Lung (tissue), 12 donors: ENCODE results near the gene DNAH9. TPM values are rescaled to one million over a fixed set of nuclear protein-coding genes. Genes with fewer than 3 reads are reported as not detected.

Source experiments
- ATAC-seq: fragments of 200-7000 bp; cut with Tn5 transposase; one replicate; pipeline ENCODE4 v1.9.1; 2020; ENCODE audit warnings: moderate number of reproducible peaks; ENCODE audit not compliant: insufficient read depth, low FRiP score
- DNase-seq, 3 donors: peaks; one replicate each; pipeline ENCODE4 v3.0.0-alpha.2; 2013 to 2017
- H3K27ac ChIP-seq, 2 donors: one replicate each; pipeline ENCODE4 v1.5.1; 2013; ENCODE audit warnings: mild to moderate bottlenecking in 2 of 2, moderate library complexity in 2 of 2, control low read depth in 1 of 2, inconsistent platforms in 1 of 2, low read depth in 1 of 2, low read length in 1 of 2
- H3K27me3 ChIP-seq, 3 donors: one replicate each; pipeline ENCODE4 v1.5.1; 2013; ENCODE audit warnings: low read length in 2 of 3; ENCODE audit not compliant: control insufficient read depth in 3 of 3, insufficient read depth in 3 of 3
- H3K36me3 ChIP-seq, 4 donors: one replicate each; pipeline ENCODE4 v1.5.1; 2013; ENCODE audit warnings: low read length in 4 of 4, mild to moderate bottlenecking in 1 of 4, moderate library complexity in 1 of 4; ENCODE audit not compliant: control insufficient read depth in 4 of 4, insufficient read depth in 4 of 4
- H3K4me1 ChIP-seq, 5 donors: one replicate each; pipeline ENCODE4 v1.5.1; 2013; ENCODE audit warnings: low read length in 5 of 5, mild to moderate bottlenecking in 2 of 5, moderate library complexity in 1 of 5; ENCODE audit not compliant: control insufficient read depth in 5 of 5, insufficient read depth in 5 of 5
- H3K4me3 ChIP-seq: one replicate; pipeline ENCODE4 v1.5.1; 2013; ENCODE audit warnings: mild to moderate bottlenecking, control low read depth, moderate library complexity
- H3K9ac ChIP-seq, 2 donors: one replicate each; pipeline ENCODE4 v1.5.1; 2013; ENCODE audit warnings: low read length in 2 of 2, control low read depth in 1 of 2; ENCODE audit not compliant: insufficient read depth in 1 of 2
- H3K9me3 ChIP-seq, 4 donors: one replicate each; pipeline ENCODE4 v1.5.1; 2013; ENCODE audit warnings: low read length in 3 of 4, mild to moderate bottlenecking in 1 of 4, moderate library complexity in 1 of 4; ENCODE audit not compliant: control insufficient read depth in 4 of 4, insufficient read depth in 3 of 4
- WGBS, 2 donors: extraction: QIAGEN DNeasy Blood & Tissue Kit; methylation state at CpG; one replicate each; pipeline ENCODE4 v1.1.7; 2013; 5-methylcytosine and 5-hydroxymethylcytosine counted together
- polyA plus RNA-seq, 2 donors: library from polyadenylated mRNA; stranded (reverse); fragments of 200-250 nt; gene quantifications; one replicate each; pipeline ENCODE4 v1.2.1, GENCODE V29; 2013
- total RNA-seq, 2 donors: library from RNA; depleted of rRNA in 1 of 2; stranded (reverse); fragments of >200 nt in 1 of 2; gene quantifications; one replicate each; pipeline ENCODE4 v1.2.1, GENCODE V29; 2014 to 2021
- TF ChIP-seq, protein P1 (sequence below): IDR thresholded peaks from 2 replicates; pipeline ENCODE4 v1.5.1; 2012; ENCODE audit warnings: mild to moderate bottlenecking; ENCODE audit errors: control extremely low read depth, extremely low read depth
- donor health status: control.
- donor health status: control.
- donor health status: Bipolar disorder and iron deficiency.
- donor health status: healthy.
- donor health status: DM: yes; HTN: yes; CAD: no.

The DNAH9 gene
- total and polyA plus RNA-seq, 4 donors: 4.0 to 36.1 (median 20.9) TPM

DNA sequence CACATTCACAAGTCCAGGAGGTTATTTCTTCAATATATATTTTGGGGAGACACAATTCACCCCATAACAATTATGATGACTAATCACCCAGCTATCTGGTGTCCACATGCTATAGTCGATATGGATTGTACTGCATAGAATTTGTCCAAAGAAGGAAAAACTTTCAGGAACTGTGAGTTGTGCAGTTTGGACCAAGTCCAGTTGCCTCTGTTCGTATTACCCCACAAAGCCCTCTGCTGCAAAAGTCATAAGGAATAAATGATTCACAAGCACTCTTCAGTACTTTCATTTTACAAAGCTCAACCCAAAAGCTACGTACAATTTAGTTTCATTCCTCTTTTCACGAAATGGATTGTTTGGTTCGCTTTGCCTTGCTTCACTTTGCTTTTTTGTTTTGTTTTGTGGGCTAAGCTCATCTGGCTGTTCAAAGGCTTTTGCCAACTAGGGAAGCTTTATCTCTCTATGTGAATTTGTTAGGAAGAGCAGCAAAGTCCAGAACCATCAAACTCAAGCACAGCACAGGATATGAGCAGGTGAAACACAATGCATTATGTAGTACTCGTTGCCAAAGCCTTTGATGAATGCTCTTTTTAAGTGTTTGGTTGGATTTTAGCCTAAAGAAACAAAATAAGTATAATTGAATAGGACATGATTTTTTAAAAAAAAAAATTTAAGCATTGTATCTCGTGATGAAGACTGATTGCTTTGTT, 300.4 kb downstream of the DNAH9 start:
- DNase-seq (peak in 1 of 3 donors; percentile 11), ATAC-seq (no peak)
- Histone ChIP-seq H3K27ac (no peak overlapping the region), H3K27me3 (no peaks in the 10 kb centered on the region), H3K4me3 (no peak overlapping the region), H3K4me1 (peaks cover 0 to 11% (median 0%) of the 10 kb centered on the region in 5 donors), H3K36me3 (no peaks in the 10 kb centered on the region), H3K9ac (no peak overlapping the region), H3K9me3 (peaks cover 0 to 1% (median 0%) of the 10 kb centered on the region in 4 donors)
- WGBS, 2 donors: 73 to 79% methylated on average over 7 of the region's 7 CpGs
- TF ChIP-seq, protein P1, sequence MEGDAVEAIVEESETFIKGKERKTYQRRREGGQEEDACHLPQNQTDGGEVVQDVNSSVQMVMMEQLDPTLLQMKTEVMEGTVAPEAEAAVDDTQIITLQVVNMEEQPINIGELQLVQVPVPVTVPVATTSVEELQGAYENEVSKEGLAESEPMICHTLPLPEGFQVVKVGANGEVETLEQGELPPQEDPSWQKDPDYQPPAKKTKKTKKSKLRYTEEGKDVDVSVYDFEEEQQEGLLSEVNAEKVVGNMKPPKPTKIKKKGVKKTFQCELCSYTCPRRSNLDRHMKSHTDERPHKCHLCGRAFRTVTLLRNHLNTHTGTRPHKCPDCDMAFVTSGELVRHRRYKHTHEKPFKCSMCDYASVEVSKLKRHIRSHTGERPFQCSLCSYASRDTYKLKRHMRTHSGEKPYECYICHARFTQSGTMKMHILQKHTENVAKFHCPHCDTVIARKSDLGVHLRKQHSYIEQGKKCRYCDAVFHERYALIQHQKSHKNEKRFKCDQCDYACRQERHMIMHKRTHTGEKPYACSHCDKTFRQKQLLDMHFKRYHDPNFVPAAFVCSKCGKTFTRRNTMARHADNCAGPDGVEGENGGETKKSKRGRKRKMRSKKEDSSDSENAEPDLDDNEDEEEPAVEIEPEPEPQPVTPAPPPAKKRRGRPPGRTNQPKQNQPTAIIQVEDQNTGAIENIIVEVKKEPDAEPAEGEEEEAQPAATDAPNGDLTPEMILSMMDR: no peak

DNA sequence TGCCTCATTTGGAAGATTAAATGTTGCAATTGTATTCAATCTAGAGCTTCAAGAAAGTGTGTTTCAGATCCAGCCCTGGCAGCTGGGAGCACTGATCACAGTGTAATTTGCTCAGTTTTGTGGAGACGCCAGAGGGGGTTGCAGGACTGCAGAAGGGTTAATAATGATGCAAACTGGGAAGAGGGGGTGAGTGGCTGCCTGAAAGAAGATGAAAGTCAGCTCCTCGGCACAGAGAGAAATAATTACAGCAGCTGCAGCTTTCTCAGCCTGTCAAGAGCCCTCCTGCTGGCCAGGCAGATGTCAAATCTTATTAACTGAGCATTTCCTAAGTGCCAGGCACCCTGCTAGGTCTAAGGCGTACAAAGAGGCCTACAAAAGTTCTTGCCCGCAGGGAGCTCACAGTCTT, 301.3 kb downstream of the DNAH9 start:
- ATAC-seq (no peak), DNase-seq (peak; percentile 40 to 75 (median 61))
- 55 to 60% methylated on average over 4 of the region's 4 CpGs for WGBS, 2 donors

DNA sequence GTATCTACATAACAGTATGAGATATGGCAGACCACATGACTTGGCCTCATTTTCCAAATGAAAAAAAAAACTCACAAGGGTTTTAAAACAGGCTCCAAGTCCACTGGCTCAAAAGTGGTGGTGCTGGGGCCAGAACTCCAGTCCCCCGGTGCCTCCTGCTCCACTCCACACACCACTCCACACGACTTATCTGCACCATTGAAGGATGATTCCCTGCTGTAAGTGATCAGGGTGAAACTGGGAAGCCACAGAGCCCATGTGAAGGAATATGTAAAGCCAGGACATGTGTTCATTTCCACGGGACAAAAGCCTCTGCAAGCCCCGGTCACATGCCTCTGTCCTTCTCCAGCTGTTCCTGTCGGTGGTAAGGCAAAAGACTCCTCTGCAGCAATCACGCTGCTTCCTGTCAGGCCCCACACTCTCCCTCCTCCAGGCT, 301.8 kb downstream of the DNAH9 start:
- Histone ChIP-seq H3K4me1 (peaks cover 0 to 11% (median 0%) of the 10 kb centered on the region in 5 donors), H3K9me3 (peaks cover 0 to 1% (median 0%) of the 10 kb centered on the region in 4 donors), H3K4me3 (no peak overlapping the region), H3K27me3 (no peaks in the 10 kb centered on the region), H3K9ac (no peak overlapping the region), H3K27ac (no peak overlapping the region), H3K36me3 (no peaks in the 10 kb centered on the region)
- TF ChIP-seq, protein P1: no peak
- no peak for ATAC-seq
- DNase-seq: peak; percentile 46 to 76 (median 50)
- 27 to 32% methylated on average over 6 of the region's 6 CpGs for WGBS, 2 donors

More for the DNA sequence above, 301.3 kb downstream of the DNAH9 start:
- no peaks in the 10 kb centered on the region for H3K36me3 ChIP-seq
- TF ChIP-seq, protein P1: no peak
- no peak overlapping the region for H3K4me3 ChIP-seq
- no peak overlapping the region for H3K9ac ChIP-seq
- peaks cover 0 to 11% (median 0%) of the 10 kb centered on the region in 5 donors for H3K4me1 ChIP-seq
- no peak overlapping the region for H3K27ac ChIP-seq
- H3K27me3 ChIP-seq: no peaks in the 10 kb centered on the region
- H3K9me3 ChIP-seq: peaks cover 0 to 1% (median 0%) of the 10 kb centered on the region in 4 donors
